Limb (tissue), 2 donors: ENCODE data around the gene CBFA2T3.
"Not testable (repeated sequence)": the region's sequence is repeated elsewhere in the genome, so short reads cannot be mapped to it uniquely, and the experiment has no call there.

Experiments
- DNase-seq, 2 donors: peaks; one replicate each; pipeline ENCODE4 v3.0.0-alpha.2; 2016; ENCODE audit errors: extremely low spot score in 2 of 2

Gene CBFA2T3

GRCh38 chr16:89013111-89013510 is 36.1 kb upstream of the CBFA2T3 start:
- DNase-seq: no peak

- no peak for DNase-seq
Observed at GRCh38 chr16:89012622-89012995, 35.6 kb upstream of the CBFA2T3 start.

GRCh38 chr16:89011909-89012621 is 35.1 kb upstream of the CBFA2T3 start:
- no peak for DNase-seq

GRCh38 chr16:89010210-89010925 is 33.4 kb upstream of the CBFA2T3 start:
- no peak for DNase-seq

- DNase-seq: no peak
Observed at GRCh38 chr16:89009343-89010209, 32.6 kb upstream of the CBFA2T3 start.

GRCh38 chr16:89008796-89009195 is 31.8 kb upstream of the CBFA2T3 start:
- not testable (repeated sequence) for DNase-seq

GRCh38 chr16:89007371-89008249 is 30.6 kb upstream of the CBFA2T3 start:
- DNase-seq: no peak

- no peak for DNase-seq
Observed at GRCh38 chr16:89006036-89006752, 29.2 kb upstream of the CBFA2T3 start.

- DNase-seq: no peak
Observed at GRCh38 chr16:89005201-89006035, 28.4 kb upstream of the CBFA2T3 start.

- DNase-seq: peak; percentile 5 to 63
Observed at GRCh38 chr16:89004209-89004831, 27.3 kb upstream of the CBFA2T3 start.

- DNase-seq: no peak
Observed at GRCh38 chr16:89003831-89004208, 26.8 kb upstream of the CBFA2T3 start.

GRCh38 chr16:89002851-89003830 is 26.1 kb upstream of the CBFA2T3 start:
- no peak for DNase-seq

GRCh38 chr16:89002081-89002480 is 25.1 kb upstream of the CBFA2T3 start:
- DNase-seq: not testable (repeated sequence)

- DNase-seq: no peak
Observed at GRCh38 chr16:89001117-89002027, 24.4 kb upstream of the CBFA2T3 start.

GRCh38 chr16:89000207-89000959 is 23.4 kb upstream of the CBFA2T3 start:
- DNase-seq: no peak
